Transverse colon (tissue), 4 donors: ENCODE results near the gene MSRB2.

Experiments
- EP300 ChIP-seq: sonication (generic); formaldehyde crosslinking; IDR thresholded peaks from one replicate; pipeline ENCODE4 v1.6.1; 2017; ENCODE audit warnings: antibody characterized with exemption, low read depth
- POLR2AphosphoS5 ChIP-seq, 3 donors: sonication (generic); formaldehyde crosslinking; IDR thresholded peaks; one replicate each; pipeline ENCODE4 v1.6.1; 2016; ENCODE audit warnings: antibody characterized with exemption in 3 of 3
- TF ChIP-seq, protein P1 (sequence below), 5 experiments: fragments of 200-600 bp in 3 of 5; fragments of 450-650 bp in 2 of 5; sonication (generic) in 3 of 5; IDR thresholded peaks; 1 replicate in 2 of 5; 2 replicates in 3 of 5; pipeline ENCODE4 v1.5.1; 2016 to 2017; ENCODE audit warnings: antibody characterized with exemption in 5 of 5, inconsistent platforms in 3 of 5, mild to moderate bottlenecking in 2 of 5, moderate library complexity in 1 of 5

DNA sequence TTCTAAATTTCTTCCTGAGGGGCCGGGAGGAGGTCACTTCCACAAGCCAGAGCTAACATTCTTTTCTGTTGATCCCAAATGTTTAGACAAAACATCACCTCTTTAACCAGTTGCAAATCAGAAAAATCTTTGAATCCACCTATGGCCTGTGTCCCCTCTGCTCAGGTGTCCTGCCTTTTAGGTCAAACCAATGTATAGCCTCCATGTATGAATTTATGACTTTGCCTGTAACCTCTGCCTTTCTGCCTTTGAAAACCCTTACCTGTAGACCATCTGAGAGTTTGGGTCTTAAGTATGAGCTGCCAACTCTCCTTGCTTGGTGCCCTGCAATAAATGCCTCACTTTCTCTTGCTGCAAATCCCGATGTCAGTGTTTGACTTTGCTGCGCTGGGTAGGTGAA, 44.1 kb upstream of the MSRB2 start:
- TF ChIP-seq, protein P1, sequence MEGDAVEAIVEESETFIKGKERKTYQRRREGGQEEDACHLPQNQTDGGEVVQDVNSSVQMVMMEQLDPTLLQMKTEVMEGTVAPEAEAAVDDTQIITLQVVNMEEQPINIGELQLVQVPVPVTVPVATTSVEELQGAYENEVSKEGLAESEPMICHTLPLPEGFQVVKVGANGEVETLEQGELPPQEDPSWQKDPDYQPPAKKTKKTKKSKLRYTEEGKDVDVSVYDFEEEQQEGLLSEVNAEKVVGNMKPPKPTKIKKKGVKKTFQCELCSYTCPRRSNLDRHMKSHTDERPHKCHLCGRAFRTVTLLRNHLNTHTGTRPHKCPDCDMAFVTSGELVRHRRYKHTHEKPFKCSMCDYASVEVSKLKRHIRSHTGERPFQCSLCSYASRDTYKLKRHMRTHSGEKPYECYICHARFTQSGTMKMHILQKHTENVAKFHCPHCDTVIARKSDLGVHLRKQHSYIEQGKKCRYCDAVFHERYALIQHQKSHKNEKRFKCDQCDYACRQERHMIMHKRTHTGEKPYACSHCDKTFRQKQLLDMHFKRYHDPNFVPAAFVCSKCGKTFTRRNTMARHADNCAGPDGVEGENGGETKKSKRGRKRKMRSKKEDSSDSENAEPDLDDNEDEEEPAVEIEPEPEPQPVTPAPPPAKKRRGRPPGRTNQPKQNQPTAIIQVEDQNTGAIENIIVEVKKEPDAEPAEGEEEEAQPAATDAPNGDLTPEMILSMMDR (IDR thresholded peaks at IDR 0.05), result no peak
- no peak for TF ChIP-seq POLR2AphosphoS5 (IDR thresholded peaks at IDR 0.05)
- no peak for TF ChIP-seq EP300
